NCI-H2227 (cell line): ENCODE results near the gene DCAF11.
A peak's percentile ranks its signal among the peaks of the same experiment; 100 is the strongest.

Source experiments
- DNase-seq: peaks from one replicate; lab custom pipeline; 2025; ENCODE audit not compliant: unreplicated experiment; lab: John Stamatoyannopoulos, UW

Gene DCAF11

GRCh38 chr14:24137529-24138395 lies 23.2 kb downstream of the DCAF11 start:
- DNase-seq = no peak

GRCh38 chr14:24138396-24139271 lies 24.1 kb downstream of the DCAF11 start:
- no peak for DNase-seq

- no peak for DNase-seq
Observed at GRCh38 chr14:24139272-24139934, 24.8 kb downstream of the DCAF11 start.

GRCh38 chr14:24141097-24141880 lies 26.7 kb downstream of the DCAF11 start, which contains the start of gene EMC9:
EMC9 (minus strand) TSS chr14:24141591; CDS start chr14:24141304, 287 bp downstream.
- DNase-seq = peak; percentile 99

- DNase-seq = no peak
Observed at GRCh38 chr14:24143511-24143910, 28.9 kb downstream of the DCAF11 start.

GRCh38 chr14:24144451-24144850 lies 29.9 kb downstream of the DCAF11 start:
- DNase-seq = no peak

- DNase-seq = no peak
Observed at GRCh38 chr14:24145219-24145618, 30.6 kb downstream of the DCAF11 start.

- peak; percentile 61 for DNase-seq
Observed at GRCh38 chr14:24145690-24146452, 31.3 kb downstream of the DCAF11 start.

- peak; percentile 98 for DNase-seq
Observed at GRCh38 chr14:24146453-24146977, 31.9 kb downstream of the DCAF11 start, which contains the start of gene PSME2. PSME2 (minus strand) TSS chr14:24146610; CDS start chr14:24146581, 29 bp downstream.

GRCh38 chr14:24146978-24147760 lies 32.6 kb downstream of the DCAF11 start, which contains the start of gene RNF31:
RNF31 (plus strand) TSS chr14:24147498; CDS start chr14:24147699, 201 bp downstream.
- DNase-seq = peak; percentile 97

- peak; percentile 36 for DNase-seq
Observed at GRCh38 chr14:24147761-24148428, 33.3 kb downstream of the DCAF11 start.

- no peak for DNase-seq
Observed at GRCh38 chr14:24149302-24149969, 34.9 kb downstream of the DCAF11 start.

GRCh38 chr14:24150061-24150460 lies 35.5 kb downstream of the DCAF11 start:
- no peak for DNase-seq

- no peak for DNase-seq
Observed at GRCh38 chr14:24150567-24150966, 36.0 kb downstream of the DCAF11 start.

- DNase-seq = no peak
Observed at GRCh38 chr14:24150993-24151392, 36.4 kb downstream of the DCAF11 start.

GRCh38 chr14:24151404-24152080 lies 37.0 kb downstream of the DCAF11 start:
- DNase-seq = no peak

- DNase-seq = no peak
Observed at GRCh38 chr14:24155100-24155499, 40.5 kb downstream of the DCAF11 start.
